B cell (primary cell): ENCODE measurements around the gene GGT5. TPM values are rescaled to one million over a fixed set of nuclear protein-coding genes. Genes with fewer than 3 reads are reported as not detected.

Source experiments
- ATAC-seq: fragments of 200-7000 bp; cut with Tn5 transposase; one replicate; pipeline ENCODE4 v1.10.0; 2021; ENCODE audit warnings: low read depth, mild to moderate bottlenecking, moderate number of reproducible peaks, moderate library complexity
- CTCF ChIA-PET: fragments of 350-600 bp; sonication (Branson Sonifier 250); formaldehyde crosslinking; loops from one replicate; lab custom pipeline; 2021; ENCODE audit warnings: antibody characterized with exemption, inconsistent platforms; lab: Charles Lee
- POLR2A ChIA-PET: fragments of 350-600 bp; sonication (Branson Sonifier 250); formaldehyde crosslinking; loops from one replicate; lab custom pipeline; 2021; ENCODE audit warnings: antibody characterized with exemption; lab: Charles Lee
- DNase-seq: peaks from one replicate; pipeline ENCODE4 v3.0.0; 2013
- H2AFZ ChIP-seq: 2 replicates; pipeline ENCODE4 v1.6.1; 2012; ENCODE audit warnings: mild to moderate bottlenecking, low read depth, low read length; ENCODE audit not compliant: insufficient read depth, poor library complexity, severe bottlenecking
- H3K27ac ChIP-seq, 2 donors: 1 replicate in 1 of 2; 2 replicates in 1 of 2; pipeline ENCODE4 v1.5.1; 2012 to 2013; ENCODE audit warnings: low read length in 2 of 2, mild to moderate bottlenecking in 2 of 2, moderate library complexity in 1 of 2
- H3K27me3 ChIP-seq, 4 experiments: fragments of 200-600 bp in 1 of 4; sonication (generic) in 1 of 4; replicated peaks in 1 of 4; 1 replicate in 2 of 4; 2 replicates in 2 of 4; pipeline versions ENCODE4 v1.6.1 to v1.7.0; 2013 to 2016; ENCODE audit warnings: low read length in 3 of 4, mild to moderate bottlenecking in 2 of 4, mixed read lengths in 1 of 4, moderate library complexity in 1 of 4; ENCODE audit not compliant: insufficient read depth in 4 of 4, control insufficient read depth in 3 of 4; ENCODE audit errors: control extremely low read depth in 1 of 4
- H3K36me3 ChIP-seq, 2 experiments: replicated peaks in 1 of 2; 1 replicate in 1 of 2; 2 replicates in 1 of 2; pipeline versions ENCODE4 v1.6.1 to v1.7.1; 2013; ENCODE audit warnings: low read length in 1 of 2; ENCODE audit not compliant: insufficient read depth in 2 of 2, control insufficient read depth in 1 of 2; ENCODE audit errors: control extremely low read depth in 1 of 2, extremely low read depth in 1 of 2
- H3K4me1 ChIP-seq, 2 donors: fragments of 200-600 bp in 1 of 2; sonication (generic) in 1 of 2; 1 replicate in 1 of 2; 2 replicates in 1 of 2; pipeline versions ENCODE4 v1.5.1 to v1.6.1; 2013 to 2017; ENCODE audit warnings: low read length in 2 of 2; ENCODE audit not compliant: control insufficient read depth in 2 of 2, insufficient read depth in 2 of 2
- H3K4me2 ChIP-seq: replicated peaks from 2 replicates; pipeline ENCODE3; 2012; ENCODE audit warnings: mild to moderate bottlenecking, low read depth, low read length; ENCODE audit not compliant: poor library complexity, severe bottlenecking
- H3K4me3 ChIP-seq, 5 experiments: fragments of 200-600 bp in 1 of 5; sonication (generic) in 1 of 5; 1 replicate in 3 of 5; 2 replicates in 2 of 5; pipeline versions ENCODE4 v1.5.1 to v1.7.0; 2011 to 2016; ENCODE audit warnings: low read length in 4 of 5, mild to moderate bottlenecking in 4 of 5, low read depth in 2 of 5, control low read depth in 1 of 5, moderate library complexity in 1 of 5; ENCODE audit not compliant: insufficient read depth in 1 of 5; ENCODE audit errors: control extremely low read depth in 1 of 5, extremely low read depth in 1 of 5
- H3K79me2 ChIP-seq: fragments of 200-600 bp; sonication (generic); one replicate; pipeline ENCODE4 v1.6.0; 2016; ENCODE audit warnings: low read length; ENCODE audit not compliant: control insufficient read depth, insufficient read depth
- H3K9ac ChIP-seq: fragments of 200-600 bp; sonication (generic); 2 replicates; pipeline ENCODE4 v1.6.1; 2017; ENCODE audit warnings: mild to moderate bottlenecking, low read length, moderate library complexity
- H3K9me3 ChIP-seq, 3 donors: one replicate each; pipeline versions ENCODE4 v1.6.1 to v1.7.1; 2013; ENCODE audit warnings: low read length in 2 of 3; ENCODE audit not compliant: control insufficient read depth in 2 of 3, insufficient read depth in 1 of 3; ENCODE audit errors: control extremely low read depth in 1 of 3
- H4K20me1 ChIP-seq: 2 replicates; pipeline ENCODE4 v1.6.0; 2012; ENCODE audit warnings: mild to moderate bottlenecking, low read length; ENCODE audit not compliant: insufficient read depth, control insufficient read depth, poor library complexity, severe bottlenecking
- H3K27ac Mint-ChIP-seq: one replicate; pipeline ENCODE4 v1.8.0; 2021; ENCODE audit warnings: mixed read lengths
- H3K27me3 Mint-ChIP-seq: one replicate; pipeline ENCODE4 v1.8.0; 2021; ENCODE audit warnings: mixed read lengths
- H3K4me1 Mint-ChIP-seq: one replicate; pipeline ENCODE4 v1.8.0; 2021; ENCODE audit warnings: mixed read lengths
- H3K4me3 Mint-ChIP-seq: one replicate; pipeline ENCODE4 v1.8.0; 2021; ENCODE audit warnings: mixed read lengths
- H3K9me3 Mint-ChIP-seq: one replicate; pipeline ENCODE4 v1.8.0; 2022; ENCODE audit warnings: mixed read lengths; ENCODE audit not compliant: insufficient read depth
- CTCF ChIP-seq: fragments of 200-600 bp; IDR thresholded peaks from one replicate; pipeline ENCODE4 v1.8.0; 2022; ENCODE audit warnings: antibody characterized with exemption, mild to moderate bottlenecking
- EZH2 ChIP-seq: IDR thresholded peaks from 2 replicates; pipeline ENCODE4 v1.6.1; 2012; ENCODE audit warnings: borderline replicate concordance, low read depth, mild to moderate bottlenecking, moderate library complexity, low read length; ENCODE audit not compliant: insufficient read depth, poor library complexity, severe bottlenecking
- WGBS: methylation state at CpG from one replicate; pipeline ENCODE4 v1.1.5; 2013; ENCODE audit warnings: missing lambda C conversion rate; ENCODE audit not compliant: insufficient coverage; 5-methylcytosine and 5-hydroxymethylcytosine counted together
- intact Hi-C: fragments of 100-400 bp; cut with micrococcal nuclease; formaldehyde crosslinking; loops from one replicate; pipeline ENCODE4 v1.10.0; 2022
- polyA plus RNA-seq: library from polyadenylated mRNA; depleted of rRNA; stranded (reverse); fragments of >200 nt; gene quantifications from 2 replicates; pipeline ENCODE4 v1.2.3, GENCODE V29; 2012
- total RNA-seq, 2 donors: library from RNA; stranded (reverse); fragments of 120-200 nt in 1 of 2; gene quantifications; 1 replicate in 1 of 2; 2 replicates in 1 of 2; pipeline versions ENCODE4 v1.2.3 to v1.2.4, GENCODE V29; 2013 to 2022

GGT5 gene
- total and polyA plus RNA-seq, 2 donors (not counting 1 experiment from before 2014, with no cell fraction given) = not detected

- Histone ChIP-seq H3K27ac (no peak overlapping the region), H4K20me1 (no peaks in the 10 kb centered on the region), H3K9me3 (no peaks in the 10 kb centered on the region), H2AFZ (no peak overlapping the region), H3K4me3 (no peak overlapping the region), H3K36me3 (peaks cover 0 to 9% of the 10 kb centered on the region in 2 experiments), H3K9ac (no peak overlapping the region), H3K4me2 (no peak overlapping the region), H3K4me1 (peaks cover 4 to 7% of the 10 kb centered on the region in 2 donors), H3K27me3 (no peaks in the 10 kb centered on the region), H3K79me2 (no peaks in the 10 kb centered on the region)
- 76% methylated on average over 12 of the region's 20 CpGs for WGBS
- ATAC-seq (no peak), DNase-seq (no peak)
- no peak overlapping the region for H3K27ac Mint-ChIP-seq
- H3K27me3 Mint-ChIP-seq = no peaks in the 10 kb centered on the region
- no peak overlapping the region for H3K4me3 Mint-ChIP-seq
- peaks cover 6% of the 10 kb centered on the region for H3K4me1 Mint-ChIP-seq
- POLR2A ChIA-PET = no interaction called here
- H3K9me3 Mint-ChIP-seq = no peaks in the 10 kb centered on the region
- CTCF ChIA-PET = no interaction called here
- intact Hi-C loops = loop anchor here (10.0 kb wide), 1 partner anchor 63 kb away; the partner anchor contains the start of gene GGT5
- no peak for TF ChIP-seq EZH2
- no peak for TF ChIP-seq CTCF
Measured at GRCh38 chr22:24181996-24182899, 62.6 kb downstream of the GGT5 start.
